Measurements from ENCODE around the gene MME.
"Not testable (repeated sequence)": the region's sequence is repeated elsewhere in the genome, so short reads cannot be mapped to it uniquely, and the experiment has no call there.

The MME gene

DNA sequence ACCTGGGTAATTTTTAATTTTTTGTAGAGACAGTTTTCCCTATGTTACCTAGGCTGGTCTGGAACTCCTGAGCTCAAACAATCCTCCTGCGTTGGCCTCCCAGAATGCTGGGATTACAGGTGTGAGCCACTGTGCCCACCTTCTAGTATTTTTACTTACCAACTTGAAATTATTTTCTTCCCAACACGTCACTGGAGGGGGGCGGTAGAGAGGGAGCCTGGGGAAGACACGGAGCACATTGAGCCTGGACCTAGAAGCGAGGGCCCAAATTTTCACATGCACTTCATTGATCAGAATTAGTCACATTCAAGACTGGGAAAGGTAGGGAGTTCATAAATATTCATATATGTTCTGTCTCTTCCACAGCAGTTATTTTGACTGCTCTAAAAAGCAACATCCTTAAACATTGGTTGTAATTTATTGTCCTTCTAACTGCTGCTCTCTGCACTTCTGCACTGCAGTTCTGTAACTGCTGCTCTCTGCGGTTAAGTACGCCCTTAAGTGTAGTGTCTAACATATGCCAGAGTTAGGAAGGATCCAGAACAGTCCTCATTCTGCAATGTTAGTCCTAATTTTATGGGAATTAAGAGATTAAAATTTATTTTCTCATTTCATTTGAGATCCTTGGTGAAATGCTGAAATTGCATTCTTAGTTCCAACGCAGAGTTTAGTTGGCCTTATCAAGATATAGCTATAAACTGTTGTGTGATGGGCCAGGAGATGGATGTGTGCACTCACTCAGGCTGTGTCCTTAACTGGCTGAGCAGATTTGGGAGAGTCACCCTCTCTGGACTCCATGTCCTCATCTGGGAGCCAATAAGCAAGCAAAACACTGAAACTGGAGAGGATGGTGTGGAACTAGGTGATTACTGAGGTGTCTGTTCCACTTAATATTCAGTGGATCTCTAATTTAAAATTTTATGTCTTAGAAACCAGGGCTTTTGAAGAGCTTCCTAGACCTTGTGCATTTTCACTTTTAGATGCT lies 115.1 kb downstream of the MME start:
- DNase-seq = no peak

DNA sequence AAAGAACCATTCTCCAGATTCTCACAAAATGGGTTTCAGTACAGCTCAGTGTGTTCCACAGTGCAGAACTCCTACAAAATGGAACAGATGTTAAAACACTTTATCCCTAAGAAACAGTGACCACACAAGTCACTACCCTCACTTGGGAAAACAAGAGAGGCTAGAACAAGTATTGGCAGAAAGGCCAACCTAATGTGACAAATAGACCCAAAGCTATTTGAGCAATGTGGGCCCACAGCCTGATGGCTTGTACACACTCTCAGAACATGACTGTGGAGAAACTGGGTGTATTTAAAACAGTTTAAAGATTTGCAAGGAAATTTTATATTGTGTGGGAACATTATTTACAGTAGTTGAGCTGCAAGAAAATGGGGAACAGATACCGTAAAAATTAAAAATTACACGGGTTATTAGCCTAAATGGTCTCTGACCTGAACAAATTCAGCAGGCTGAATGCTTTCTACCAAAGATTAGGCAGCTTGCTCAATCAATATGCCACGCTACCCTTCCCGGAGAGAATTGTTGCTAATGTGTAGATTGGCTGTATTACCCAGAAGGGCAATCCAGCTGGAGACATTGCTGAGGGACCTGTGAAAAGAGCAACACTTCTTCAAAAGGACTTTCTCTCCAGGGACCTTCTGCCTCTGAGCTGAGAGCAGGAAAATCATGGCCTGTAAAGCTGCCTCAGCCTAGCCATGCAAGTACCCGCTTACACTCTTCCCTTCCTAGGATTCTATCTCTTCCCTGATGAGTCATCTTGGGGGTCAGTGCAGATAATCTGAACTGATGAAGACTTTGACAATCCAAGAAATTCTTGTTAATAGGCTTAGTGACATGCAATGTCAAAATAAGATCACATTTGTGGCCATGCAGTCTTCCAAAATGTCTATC lies 116.3 kb downstream of the MME start:
- no peak for DNase-seq

GRCh38 chr3:155197786-155198185 lies 117.7 kb downstream of the MME start:
- no peak for DNase-seq

- DNase-seq = no peak
Observed at GRCh38 chr3:155202626-155203025, 122.5 kb downstream of the MME start.

DNA sequence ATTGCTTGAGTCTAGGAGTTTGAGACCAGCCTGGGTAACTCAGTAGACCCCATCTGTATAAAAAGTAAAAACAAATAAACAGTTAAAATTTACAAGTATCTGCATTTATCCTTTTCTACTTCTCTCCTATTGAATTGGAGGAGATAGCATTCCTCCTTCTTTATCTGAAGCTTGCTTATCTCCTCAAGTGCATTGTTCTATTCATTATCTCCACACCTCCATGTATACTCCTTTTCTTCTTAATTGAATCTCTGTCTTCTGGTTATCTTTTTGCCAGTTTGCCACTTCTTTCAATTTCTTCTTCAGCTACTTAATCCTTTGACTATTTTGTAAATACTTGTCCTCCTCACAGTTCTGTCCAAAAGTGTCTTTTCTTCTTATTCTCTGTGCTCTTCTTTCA lies 124.7 kb downstream of the MME start:
- DNase-seq = no peak

GRCh38 chr3:155208183-155208800 lies 128.2 kb downstream of the MME start:
- DNase-seq = no peak

GRCh38 chr3:155210736-155211135 lies 130.6 kb downstream of the MME start:
- DNase-seq = no peak

GRCh38 chr3:155211266-155211665 lies 131.1 kb downstream of the MME start:
- no peak for DNase-seq

- no peak for DNase-seq
Observed at GRCh38 chr3:155211940-155212339, 131.8 kb downstream of the MME start.

DNA sequence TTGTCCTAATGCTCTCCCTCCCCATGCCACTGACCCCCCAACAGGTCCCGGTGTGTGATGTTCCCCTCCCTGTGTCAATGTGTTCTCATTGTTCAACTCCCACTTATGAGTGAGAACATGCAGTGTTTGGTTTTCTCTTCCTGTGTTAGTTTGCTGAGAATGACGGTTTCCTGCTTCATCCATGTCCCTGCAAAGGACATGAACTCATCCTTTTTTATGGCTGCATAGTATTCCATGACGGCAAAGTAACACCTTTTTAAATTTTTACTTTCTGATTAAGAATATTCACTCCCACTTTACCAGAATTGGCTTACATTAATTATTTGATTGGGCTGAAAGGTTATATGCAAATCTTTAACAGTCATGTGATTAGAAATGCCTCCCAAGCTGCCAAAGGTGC lies 135.9 kb downstream of the MME start:
- not testable (repeated sequence) for DNase-seq

DNA sequence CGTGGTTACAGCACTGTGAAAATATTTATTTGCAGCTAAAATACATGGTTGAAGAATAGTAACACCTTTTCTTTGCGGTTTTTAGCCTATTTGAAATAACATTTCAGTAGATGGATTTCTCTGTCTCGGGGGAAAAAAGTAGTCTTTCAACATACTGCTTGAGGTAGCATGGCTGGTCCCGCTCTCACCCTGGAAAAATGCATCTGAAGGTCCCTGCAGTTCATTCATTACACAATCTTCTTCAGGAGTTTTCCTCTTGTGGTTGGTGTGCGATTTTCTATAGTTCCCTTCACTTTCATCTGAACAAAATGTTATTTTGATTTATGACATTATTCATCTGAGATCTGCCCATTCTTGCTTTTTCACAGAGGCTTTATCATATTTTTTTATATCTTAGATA lies 137.5 kb downstream of the MME start:
- DNase-seq = no peak

DNA sequence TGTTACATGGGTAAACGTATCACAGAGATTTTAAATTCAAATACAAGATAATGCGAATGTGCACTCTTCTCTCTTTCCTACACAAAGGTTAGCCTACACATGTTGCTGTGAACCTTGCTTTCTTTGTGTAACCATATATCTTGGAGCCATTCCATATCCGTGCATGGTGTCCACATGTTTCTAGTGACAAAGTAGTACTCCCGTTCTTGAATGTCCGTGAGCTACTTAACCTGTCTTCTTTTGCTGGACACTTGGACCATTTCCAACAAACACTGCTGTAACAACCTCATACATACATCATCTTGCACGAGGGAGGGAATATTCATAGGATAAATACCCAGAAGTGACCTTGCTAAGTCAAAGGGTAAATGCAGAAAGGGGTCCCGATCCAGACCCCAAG lies 138.3 kb downstream of the MME start:
- DNase-seq = no peak

GRCh38 chr3:155219106-155219505 lies 139.0 kb downstream of the MME start:
- DNase-seq = no peak

DNA sequence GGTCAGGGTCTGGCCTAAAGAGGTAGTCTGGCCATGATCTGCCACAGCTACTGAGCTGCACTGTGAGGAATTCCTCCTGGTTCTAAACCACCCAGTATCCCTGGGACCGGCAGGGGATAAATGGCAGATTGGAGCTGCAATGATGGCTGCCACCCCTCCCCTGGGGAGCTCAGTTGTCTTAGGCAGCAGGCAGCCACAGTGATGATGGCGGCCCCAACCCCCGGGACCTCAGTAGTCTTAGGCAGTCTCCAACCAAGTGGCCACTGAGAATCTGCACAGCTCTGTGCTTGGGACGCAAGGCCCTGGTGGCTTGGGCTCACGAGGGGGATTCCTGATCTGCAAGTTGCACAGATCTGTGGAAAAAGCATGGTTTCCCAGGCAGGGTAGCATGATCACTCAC lies 145.3 kb downstream of the MME start:
- DNase-seq = no peak

DNA sequence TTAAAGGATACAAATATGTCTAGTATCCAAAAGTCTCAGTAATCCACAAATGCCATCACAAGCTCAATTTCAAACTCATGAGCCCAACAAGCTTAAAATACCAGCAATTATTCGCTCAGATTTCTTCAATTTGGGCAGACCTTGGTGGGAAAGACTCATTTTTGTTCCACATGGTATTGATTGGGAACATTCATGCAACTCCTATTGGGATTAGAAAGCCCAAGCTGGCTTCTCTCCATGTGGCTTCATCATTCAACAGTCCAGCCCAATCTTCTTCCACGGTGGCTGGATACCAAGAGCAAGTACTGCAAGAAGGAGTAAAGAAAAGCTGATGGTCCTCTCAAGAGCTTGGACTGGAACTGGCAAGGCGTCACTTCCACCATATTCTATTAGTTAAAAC lies 147.0 kb downstream of the MME start:
- no peak for DNase-seq

DNA sequence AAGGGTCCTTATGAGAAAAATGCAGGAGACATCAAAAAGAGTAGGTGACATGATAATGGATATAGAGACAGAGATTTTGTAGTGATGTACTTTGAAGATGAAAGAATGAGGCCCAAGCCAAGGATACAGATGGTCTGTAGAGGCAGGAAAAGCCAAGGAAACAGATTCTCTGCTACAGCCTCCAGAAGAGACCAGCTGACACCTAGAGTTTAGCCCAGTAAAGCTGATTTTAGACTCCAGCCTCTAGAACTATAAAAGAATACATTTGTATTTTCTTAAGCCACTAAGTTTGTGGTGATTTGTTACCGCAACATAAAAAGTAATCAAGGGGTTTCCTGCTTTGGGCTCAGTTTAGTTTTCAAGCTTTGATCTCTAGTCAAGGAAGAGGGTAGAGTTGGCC lies 148.6 kb downstream of the MME start:
- no peak for DNase-seq

DNA sequence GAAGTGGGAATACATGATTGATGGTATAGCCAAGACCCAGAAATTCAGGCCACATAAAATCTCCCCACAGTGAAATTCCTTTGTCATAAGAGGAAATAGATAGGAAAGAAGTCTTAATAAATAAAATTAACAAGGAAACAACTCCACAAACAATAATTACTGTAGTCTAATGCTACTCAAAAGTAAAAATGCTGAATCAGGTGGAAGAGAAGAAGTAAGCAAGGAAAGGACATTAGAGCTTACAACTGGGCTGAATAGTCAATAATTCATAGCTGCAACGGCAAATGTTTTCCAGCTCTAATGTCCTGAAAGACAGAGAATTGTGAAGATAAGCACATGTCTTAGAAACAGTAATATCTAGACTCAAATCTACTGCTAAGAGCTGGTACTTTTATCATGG lies 149.0 kb downstream of the MME start:
- no peak for DNase-seq

GRCh38 chr3:155230382-155230781 lies 150.3 kb downstream of the MME start:
- DNase-seq = no peak

GRCh38 chr3:155231792-155232191 lies 151.7 kb downstream of the MME start:
- no peak for DNase-seq

GRCh38 chr3:155232605-155233004 lies 152.5 kb downstream of the MME start:
- DNase-seq = no peak

DNA sequence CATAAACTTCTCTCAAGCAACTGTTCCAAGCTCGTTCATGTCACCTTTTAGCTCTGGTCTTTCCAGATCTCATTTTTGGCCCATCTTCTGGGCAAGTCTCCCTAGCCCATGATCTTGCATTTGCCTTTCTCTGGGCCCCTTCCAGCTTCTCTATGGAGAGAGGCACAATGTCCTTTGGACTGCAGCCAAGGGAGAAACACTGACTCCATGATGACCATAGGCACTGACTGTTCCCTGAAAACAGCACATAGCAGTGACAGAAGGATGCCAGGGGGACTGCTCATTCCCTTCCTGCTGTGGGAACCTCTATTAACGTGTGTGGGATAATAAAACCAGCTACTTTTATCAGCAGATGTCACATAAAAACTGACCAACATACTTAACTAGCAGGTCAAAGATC lies 153.1 kb downstream of the MME start:
- DNase-seq = no peak

All from stimulated activated CD4-positive, alpha-beta T cell treated with anti-CD3 and anti-CD28 coated beads, Interleukin-15, amount 100 ng/mL, for 24 hours (primary cell).